GM21717 (cell line): ENCODE results near the gene LRRTM3.
A peak's percentile ranks its signal among the peaks of the same experiment; 100 is the strongest.

Experiments used
- ATAC-seq: cut with Tn5 transposase; IDR thresholded peaks from one replicate; pipeline ENCODE4 v1.9.1; 2021; ENCODE audit warnings: mild to moderate bottlenecking, moderate library complexity; ENCODE audit not compliant: unreplicated experiment

LRRTM3 gene

GRCh38 chr10:66925896-66926715 lies at the start of gene LRRTM3:
Gene LRRTM3 (plus strand): TSS chr10:66926036.
- peak; percentile 100 for ATAC-seq

DNA sequence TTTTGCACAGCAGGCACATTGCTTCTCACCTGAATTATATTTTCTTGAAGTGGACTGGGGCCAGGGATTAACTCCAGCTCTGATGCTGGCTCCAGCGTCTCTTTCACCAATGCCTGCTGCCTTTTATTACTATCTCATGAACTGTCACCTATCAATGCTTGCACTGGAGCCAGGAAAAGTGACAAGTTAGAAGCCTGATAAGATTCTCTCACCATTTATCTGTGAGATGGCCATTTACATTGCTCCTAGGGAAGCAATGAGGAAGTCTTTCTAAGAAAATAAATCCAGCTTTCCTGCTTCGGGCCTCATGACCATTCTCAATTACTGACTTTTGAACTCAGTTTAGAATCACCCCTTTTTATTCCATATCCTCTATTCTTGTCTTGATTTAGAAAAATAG lies 48.5 kb upstream of the LRRTM3 start:
- ATAC-seq = no peak

- ATAC-seq = no peak
These were observed 45.5 kb upstream of the LRRTM3 start for GRCh38 chr10:66880292-66880691.

DNA sequence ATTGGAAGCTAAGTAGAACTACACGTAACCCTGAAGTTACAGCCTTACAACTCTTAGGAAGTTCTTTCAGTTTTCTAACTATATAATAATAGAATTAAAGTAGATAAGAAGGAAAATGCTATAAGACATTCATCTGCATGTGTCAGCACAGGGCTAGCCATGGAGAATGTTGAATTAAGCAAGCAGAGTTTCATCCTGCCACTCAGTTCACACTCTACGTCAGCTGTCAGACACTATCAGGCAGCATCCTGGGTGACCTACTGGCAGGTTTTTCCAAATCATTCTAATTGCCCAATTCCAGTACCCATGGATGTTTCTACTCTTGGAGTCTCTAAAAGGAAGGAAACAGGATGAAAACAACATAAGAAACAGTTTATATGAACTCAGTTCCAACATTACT lies 45.0 kb upstream of the LRRTM3 start:
- no peak for ATAC-seq

GRCh38 chr10:66881814-66882213 lies 44.0 kb upstream of the LRRTM3 start:
- ATAC-seq = no peak

DNA sequence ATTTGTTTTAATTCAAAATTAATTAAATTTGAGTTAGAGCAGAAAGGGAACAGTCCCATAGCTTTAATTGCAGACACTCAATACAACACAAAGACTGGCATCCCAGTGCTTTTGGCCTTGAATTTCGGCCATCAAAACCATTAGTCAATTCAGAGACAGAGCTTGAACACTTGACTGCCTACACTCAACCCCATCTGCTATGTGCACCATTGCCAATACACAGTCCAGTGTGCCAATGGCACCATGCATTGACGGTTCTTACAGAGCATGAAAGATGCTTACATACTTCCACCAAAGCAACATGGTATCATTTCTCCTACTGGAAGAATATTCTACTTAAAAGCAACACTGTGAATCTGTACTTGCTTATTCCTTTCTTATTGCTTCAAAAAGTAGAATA lies 43.6 kb upstream of the LRRTM3 start:
- ATAC-seq = no peak

DNA sequence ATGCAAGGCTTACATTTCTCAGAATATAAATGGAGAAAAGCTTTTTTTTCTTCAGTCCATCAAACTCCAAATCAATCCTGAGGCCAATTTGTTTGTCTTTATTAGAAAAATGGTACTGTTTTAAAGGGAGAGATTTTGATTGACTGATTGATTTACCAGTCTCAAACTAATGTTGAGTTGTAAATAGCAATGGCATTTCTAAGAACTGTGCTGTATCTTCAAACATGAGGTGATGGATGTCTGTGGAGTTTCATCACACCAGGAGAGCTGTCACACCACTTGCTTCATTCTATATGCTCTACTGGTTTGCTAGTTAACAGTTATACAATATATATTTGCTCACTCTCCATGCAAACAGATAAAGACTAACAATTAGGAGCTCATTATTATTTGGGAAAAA lies 39.0 kb upstream of the LRRTM3 start:
- ATAC-seq = no peak

DNA sequence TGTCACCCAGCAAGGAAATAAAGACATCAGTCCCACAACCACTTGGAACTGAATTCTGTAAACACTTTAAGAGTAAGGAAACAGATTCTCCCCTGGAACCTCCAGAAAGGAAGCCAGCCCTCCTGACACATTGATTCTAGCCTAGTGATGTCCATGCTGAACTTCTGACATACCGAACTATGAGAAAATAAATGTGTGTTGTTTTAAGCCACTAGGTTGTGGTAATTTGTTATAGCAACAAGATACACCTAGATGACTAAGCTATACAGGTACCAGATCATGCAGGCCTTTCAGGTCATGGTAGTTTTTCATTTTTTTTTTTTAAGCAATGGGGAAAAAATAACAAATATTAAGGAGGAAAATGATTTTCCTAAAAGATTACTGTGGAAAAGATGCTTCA lies 37.6 kb upstream of the LRRTM3 start:
- ATAC-seq = no peak

- no peak for ATAC-seq
These were observed 33.0 kb upstream of the LRRTM3 start for GRCh38 chr10:66892871-66893270.

DNA sequence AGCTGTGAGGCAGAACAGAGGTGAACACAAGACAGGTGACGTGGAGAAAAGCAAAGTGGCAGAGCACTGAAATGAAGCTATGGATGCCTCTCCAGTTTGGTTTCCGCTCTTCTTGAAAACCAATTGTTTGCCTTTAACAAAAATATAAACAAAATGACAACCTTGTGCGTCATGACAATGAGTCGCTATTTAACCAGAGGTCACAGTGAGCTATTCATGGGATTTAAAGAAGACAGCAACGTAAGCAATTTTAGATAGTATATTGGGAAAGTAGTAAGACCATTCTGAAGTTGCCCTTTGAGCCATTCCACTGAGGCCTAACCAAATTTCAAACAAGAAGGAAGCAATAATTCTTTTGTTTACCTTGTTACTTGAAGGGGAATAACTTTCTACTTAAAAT lies 15.2 kb upstream of the LRRTM3 start:
- no peak for ATAC-seq

GRCh38 chr10:66916030-66916429 lies 9.8 kb upstream of the LRRTM3 start:
- no peak for ATAC-seq

DNA sequence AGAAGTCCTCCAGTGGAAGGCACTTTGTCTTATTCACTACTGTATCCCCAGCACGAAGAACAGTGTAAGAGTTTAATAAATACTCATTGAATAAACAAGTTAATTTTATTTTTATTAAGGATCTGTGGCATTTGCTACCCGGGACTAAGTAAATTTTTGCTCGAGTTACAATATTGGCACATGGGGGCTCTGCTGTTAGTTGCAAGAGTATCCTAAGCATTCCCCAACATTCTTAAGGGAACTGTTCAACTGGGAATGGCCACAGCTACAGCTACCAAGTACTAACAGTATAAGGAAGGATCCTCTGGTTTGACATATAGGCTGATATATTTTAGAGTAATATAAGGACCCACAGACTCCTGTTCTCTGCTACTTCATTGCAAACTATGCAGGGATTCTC lies 8.7 kb upstream of the LRRTM3 start:
- ATAC-seq = no peak

GRCh38 chr10:66919248-66919647 lies 6.6 kb upstream of the LRRTM3 start:
- ATAC-seq = no peak

- ATAC-seq = no peak
These were observed 1.0 kb upstream of the LRRTM3 start for GRCh38 chr10:66924674-66925345.

DNA sequence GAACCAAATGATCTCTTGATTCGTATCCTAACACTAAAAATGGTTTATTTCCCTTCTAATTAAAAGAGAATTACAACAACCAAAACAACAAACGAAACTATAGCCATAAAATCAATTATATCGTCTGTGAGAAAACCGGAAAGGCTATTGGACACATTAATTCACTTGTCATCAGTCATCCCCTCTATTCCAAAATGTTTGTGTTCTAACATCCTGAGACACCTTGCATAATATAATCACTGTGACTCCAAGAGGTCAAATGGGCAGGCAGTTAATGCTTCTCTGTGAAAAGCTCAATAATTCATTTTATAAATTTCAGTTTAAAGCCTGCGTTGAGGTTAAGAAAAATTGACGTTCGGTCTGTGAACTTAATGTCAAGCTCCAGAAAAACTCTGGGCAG lies 463 bp upstream of the LRRTM3 start:
- ATAC-seq = no peak

DNA sequence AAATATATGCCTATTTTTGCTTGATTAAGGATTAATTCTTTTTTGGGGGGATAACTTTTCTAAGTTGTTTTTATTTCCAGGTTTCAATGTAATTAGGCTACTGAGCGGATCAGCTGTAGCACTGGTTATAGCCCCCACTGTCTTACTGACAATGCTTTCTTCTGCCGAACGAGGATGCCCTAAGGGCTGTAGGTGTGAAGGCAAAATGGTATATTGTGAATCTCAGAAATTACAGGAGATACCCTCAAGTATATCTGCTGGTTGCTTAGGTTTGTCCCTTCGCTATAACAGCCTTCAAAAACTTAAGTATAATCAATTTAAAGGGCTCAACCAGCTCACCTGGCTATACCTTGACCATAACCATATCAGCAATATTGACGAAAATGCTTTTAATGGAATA lies 1.0 kb downstream of the LRRTM3 start:
- no peak for ATAC-seq

- ATAC-seq = no peak
These were observed 1.6 kb downstream of the LRRTM3 start for GRCh38 chr10:66927251-66927935.

- ATAC-seq = no peak
These were observed 2.3 kb downstream of the LRRTM3 start for GRCh38 chr10:66927971-66928770.

GRCh38 chr10:66928776-66929175 lies 2.9 kb downstream of the LRRTM3 start:
- ATAC-seq = no peak

DNA sequence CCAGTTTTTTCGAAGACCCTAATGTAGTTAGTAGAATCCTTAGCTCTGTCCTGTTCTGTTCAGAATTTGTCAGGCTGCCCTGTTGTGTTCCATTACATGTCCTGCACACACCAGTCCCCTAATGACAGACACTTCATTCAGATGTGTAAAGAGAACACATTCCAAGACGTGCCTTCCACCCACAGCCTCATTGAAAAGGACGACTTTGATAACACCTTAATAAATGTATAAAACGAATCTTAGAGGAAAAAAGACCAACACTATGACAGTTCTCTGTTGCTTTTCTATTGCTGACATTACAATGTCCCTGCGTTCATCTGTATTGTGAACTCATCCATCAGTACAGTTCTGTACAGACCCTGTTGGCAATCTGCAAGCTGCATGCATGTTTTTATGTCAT lies 3.5 kb downstream of the LRRTM3 start:
- ATAC-seq = no peak

DNA sequence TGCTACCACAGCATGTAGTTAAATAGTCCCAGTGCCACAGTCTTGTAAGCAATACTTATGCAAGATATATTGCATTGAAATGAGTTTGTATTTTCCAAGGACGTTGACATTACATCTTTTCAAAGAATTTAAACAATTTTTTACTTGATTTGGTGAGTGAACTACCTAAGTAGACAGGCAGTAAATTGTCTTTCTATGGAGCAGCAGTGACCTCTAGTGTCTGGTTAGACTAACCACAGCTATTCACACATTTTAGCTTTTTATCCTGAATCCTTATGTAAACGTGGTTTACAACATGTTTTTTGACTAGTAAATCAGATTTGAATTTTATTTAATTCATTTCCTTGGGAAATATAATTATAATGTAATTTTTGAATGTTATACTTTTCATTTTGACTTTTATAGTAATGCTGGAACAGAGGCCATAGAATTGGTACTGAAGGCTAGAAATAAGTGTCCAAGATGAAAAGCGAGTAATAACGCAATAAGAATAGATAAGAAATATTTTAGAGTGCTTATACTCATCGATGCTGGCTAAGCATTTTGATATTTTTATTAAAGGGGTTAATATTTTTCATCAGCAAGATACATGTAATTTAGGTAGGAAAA lies 5.6 kb downstream of the LRRTM3 start:
- peak; percentile 71 for ATAC-seq
